ENCODE data around the gene FXYD2. TPM values are rescaled to one million over a fixed set of nuclear protein-coding genes. Genes with fewer than 3 reads are reported as not detected.
A peak's percentile ranks its signal among the peaks of the same experiment; 100 is the strongest.

FXYD2 gene
- total RNA-seq, 2 donors from 2014 or later = 2.4 to 3.7 TPM

DNA sequence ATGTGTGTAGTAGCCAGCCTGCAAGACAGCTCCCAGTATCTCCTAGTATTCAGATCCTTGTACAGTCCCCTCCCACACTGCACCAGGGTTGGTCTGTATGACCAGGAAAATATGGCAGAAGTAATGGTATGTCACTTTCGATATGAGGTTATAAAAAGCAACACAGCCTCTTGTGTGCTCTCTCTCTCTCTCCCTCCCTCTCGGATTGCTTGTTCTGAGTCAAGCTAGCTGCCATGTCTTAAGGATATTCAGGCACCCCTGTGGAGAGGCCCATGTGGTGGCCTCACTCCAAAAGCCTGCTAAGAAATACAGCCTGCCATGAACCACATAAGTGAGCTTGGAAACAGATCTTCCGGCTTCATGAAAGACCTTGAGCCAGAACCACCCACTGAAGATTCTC lies 26.6 kb upstream of the FXYD2 start:
- ATAC-seq (replicated peaks in 1 of 2) (no peak), DNase-seq (no peak)
- H3K27ac Mint-ChIP-seq = no peak overlapping the region
- H3K9me3 Mint-ChIP-seq = peaks cover 7 to 8% of the 10 kb centered on the region in 2 donors
- H3K27me3 Mint-ChIP-seq (ENCODE audit: low read depth) = no peaks in the 10 kb centered on the region
- peaks cover 9% of the 10 kb centered on the region for H3K4me1 Mint-ChIP-seq (ENCODE audit: low read depth)
- H3K36me3 Mint-ChIP-seq (ENCODE audit: insufficient read depth in 2 of 2) = peaks cover 6 to 7% of the 10 kb centered on the region in 2 donors
- H3K4me3 Mint-ChIP-seq = no peak overlapping the region

DNA sequence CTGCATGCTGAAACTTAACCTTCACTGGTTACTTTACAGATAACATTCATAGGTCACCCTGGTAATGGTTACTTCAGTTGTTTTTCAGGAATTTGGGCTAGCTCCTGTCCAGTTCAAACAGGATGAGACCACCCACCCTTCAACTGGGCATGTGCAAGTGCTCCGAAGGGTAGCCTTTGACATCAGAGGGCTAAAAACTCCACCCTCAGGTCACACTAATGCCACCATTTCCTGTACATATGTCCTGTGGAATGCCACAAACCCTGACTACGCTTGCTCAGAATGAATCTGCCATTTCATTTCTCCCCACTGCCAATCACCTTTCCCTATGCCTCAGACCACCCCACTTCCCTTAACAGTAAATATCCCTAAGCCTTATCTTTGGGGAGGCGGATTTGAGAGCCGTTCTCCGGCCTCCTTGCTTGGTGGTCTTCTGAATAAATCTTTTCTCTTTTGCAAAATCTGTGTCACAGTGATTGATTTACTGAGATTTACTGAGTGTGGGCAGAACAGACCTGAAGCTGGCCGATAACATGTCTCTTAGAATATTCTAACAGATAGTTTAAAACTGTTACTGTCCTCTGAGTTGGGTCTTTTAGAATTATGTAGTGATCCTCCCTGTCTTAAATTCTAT lies 25.4 kb upstream of the FXYD2 start:
- H3K27ac Mint-ChIP-seq = no peak overlapping the region
- ATAC-seq (replicated peaks in 1 of 2) (peak in 1 of 2 donors; percentile 39), DNase-seq (no peak)
- H3K4me3 Mint-ChIP-seq = no peak overlapping the region
- peaks cover 7 to 8% of the 10 kb centered on the region in 2 donors for H3K9me3 Mint-ChIP-seq
- no peaks in the 10 kb centered on the region for H3K27me3 Mint-ChIP-seq (ENCODE audit: low read depth)
- peaks cover 9% of the 10 kb centered on the region for H3K4me1 Mint-ChIP-seq (ENCODE audit: low read depth)
- H3K36me3 Mint-ChIP-seq (ENCODE audit: insufficient read depth in 2 of 2) = peaks cover 6 to 7% of the 10 kb centered on the region in 2 donors

DNA sequence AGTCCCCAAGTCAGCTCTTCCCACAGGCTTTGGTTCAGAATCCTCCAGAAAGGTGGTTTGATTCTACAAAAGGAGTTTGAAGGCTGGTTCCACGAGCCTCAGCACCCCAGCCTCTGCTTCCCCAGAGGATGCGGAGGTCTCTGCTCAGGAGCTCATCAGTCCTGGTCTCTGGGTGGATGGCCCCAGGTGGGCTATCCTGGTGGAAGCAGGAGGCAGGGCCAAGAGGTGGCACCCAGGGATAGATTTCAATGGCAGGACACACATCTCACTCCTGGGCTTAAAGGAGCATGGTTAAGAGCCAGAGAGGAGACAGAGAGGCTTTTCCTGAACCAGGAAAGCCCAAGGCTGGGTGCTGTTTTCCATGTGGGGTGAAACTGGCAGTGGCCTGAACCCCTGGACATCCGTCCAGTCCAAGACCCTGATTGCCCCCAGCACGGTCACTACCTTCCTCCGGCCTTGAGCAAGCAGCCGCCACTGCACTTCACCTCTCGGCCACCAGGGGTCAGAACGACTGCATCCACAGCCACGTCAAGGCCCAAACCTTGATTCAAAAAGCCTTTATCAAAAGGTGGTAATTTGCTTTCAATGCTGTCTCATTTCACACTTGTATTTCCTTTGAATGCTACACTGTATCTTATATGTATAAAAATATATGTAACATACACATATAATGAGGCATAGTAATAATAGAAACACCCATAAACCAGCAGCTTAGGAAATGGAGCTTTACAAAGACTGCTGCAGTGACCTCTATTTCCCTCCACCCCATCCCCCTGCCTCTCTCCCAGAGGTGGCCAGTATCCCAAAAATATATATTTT lies 19.3 kb upstream of the FXYD2 start:
- Mint-ChIP-seq H3K36me3 (ENCODE audit: insufficient read depth in 2 of 2) (no peaks in the 10 kb centered on the region), H3K9me3 (no peaks in the 10 kb centered on the region), H3K27ac (no peak overlapping the region), H3K27me3 (ENCODE audit: low read depth) (no peaks in the 10 kb centered on the region), H3K4me3 (no peak overlapping the region), H3K4me1 (ENCODE audit: low read depth) (no peaks in the 10 kb centered on the region)
- peak; percentile 77 to 89 for ATAC-seq (replicated peaks in 1 of 2)
- DNase-seq = peak; percentile 80 to 88

DNA sequence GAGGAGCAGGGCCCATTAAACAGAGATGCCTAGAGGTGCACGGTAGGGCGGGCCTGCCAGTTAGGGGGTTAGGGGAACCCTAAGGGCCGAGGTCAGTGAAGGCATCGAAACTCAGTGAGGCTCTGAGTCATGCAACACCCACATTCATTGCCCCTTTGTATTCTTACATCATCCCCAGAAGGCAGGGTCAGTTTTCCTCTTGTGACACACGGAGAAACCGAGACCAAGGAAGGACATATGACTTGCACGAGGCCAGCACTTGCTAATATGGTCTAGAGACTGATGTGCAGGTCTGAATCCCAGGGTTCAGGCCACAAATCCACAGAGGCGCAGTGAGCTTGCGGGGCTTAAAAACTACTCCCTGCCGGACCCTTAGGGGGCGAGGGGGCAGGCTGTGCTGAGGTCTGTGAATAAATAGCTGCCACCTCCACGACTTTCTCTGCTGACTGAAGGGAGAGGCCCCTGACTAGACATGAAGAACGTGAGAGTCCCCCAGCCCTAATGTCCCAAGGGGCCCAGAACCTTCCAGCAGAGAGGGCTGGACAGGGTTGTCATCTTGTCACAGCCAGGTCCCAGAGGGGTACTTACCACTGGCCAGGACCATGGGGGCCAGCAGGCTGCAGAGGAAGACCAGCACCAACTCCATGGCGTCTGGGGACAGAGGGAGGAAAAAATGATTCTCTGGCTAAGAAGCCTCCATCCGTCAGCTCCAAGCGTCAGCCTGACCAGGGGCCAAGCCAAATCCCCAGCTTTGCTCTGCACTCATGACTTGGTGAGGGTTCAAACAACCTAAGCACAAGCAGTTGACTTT lies 17.8 kb upstream of the FXYD2 start:
- Mint-ChIP-seq H3K4me3 (no peak overlapping the region), H3K27me3 (ENCODE audit: low read depth) (no peaks in the 10 kb centered on the region), H3K27ac (no peak overlapping the region), H3K9me3 (no peaks in the 10 kb centered on the region), H3K36me3 (ENCODE audit: insufficient read depth in 2 of 2) (no peaks in the 10 kb centered on the region), H3K4me1 (ENCODE audit: low read depth) (no peaks in the 10 kb centered on the region)
- ATAC-seq (replicated peaks in 1 of 2) = no peak
- DNase-seq = no peak

DNA sequence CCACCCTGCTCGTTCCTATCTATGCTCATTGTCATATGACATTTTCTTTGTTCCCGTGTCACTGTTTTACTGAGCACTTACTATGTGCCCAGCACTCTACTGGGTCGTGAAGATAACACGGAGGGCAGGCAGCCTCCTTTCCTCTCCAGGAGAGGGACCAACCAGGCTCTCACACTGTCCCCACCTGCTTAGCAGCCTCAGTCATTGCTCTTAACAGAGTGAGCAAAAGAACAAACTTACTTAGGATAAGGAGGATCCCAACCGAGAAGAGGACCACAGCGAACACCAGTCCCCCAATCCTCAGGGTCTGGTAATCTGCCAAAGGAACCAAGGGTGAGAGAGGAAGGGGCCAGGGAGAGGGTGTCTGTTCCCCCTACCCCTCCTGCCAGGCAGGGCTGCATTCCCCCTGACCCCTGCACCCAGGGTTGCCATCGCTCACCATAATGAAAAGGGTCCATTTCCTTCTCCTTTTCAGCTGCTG lies 17.0 kb upstream of the FXYD2 start:
- H3K4me1 Mint-ChIP-seq (ENCODE audit: low read depth) = no peaks in the 10 kb centered on the region
- H3K4me3 Mint-ChIP-seq = no peak overlapping the region
- DNase-seq = no peak
- no peaks in the 10 kb centered on the region for H3K27me3 Mint-ChIP-seq (ENCODE audit: low read depth)
- ATAC-seq (replicated peaks in 1 of 2) = no peak
- H3K9me3 Mint-ChIP-seq = no peaks in the 10 kb centered on the region
- no peaks in the 10 kb centered on the region for H3K36me3 Mint-ChIP-seq (ENCODE audit: insufficient read depth in 2 of 2)
- no peak overlapping the region for H3K27ac Mint-ChIP-seq

DNA sequence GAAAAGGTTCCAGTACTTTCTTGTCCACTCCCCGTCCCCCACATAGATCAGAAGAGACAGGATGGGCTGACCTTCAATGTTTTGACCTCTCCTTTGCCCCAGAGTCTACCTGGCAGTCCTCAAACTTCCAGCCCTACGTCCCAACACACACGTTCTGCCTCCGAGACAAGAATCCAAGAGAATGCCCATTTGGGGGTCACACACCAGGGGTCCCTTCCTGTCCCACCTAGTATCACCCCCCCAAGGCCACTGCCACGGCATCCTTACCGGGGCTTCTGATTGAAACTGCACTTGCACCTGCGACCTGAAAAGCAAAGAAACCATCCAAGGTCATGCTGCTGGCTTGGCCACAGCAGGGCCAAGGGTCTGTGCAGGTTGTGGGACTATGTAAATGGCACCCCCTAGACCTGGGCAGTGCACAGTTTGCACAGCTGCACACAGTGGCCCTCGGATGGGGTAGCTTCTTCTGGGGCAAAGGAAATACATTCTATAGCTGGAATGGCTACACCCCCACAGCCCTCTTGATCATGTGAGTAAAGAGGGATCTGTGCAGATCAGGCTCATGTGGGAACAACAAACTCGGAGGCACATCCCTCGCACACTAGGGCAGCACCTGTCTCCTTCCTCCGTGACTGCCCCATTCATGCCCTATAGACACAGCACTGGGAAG lies 16.5 kb upstream of the FXYD2 start:
- DNase-seq (no peak), ATAC-seq (replicated peaks in 1 of 2) (no peak)
- H3K9me3 Mint-ChIP-seq = no peaks in the 10 kb centered on the region
- no peaks in the 10 kb centered on the region for H3K36me3 Mint-ChIP-seq (ENCODE audit: insufficient read depth in 2 of 2)
- H3K27ac Mint-ChIP-seq = no peak overlapping the region
- no peaks in the 10 kb centered on the region for H3K27me3 Mint-ChIP-seq (ENCODE audit: low read depth)
- no peak overlapping the region for H3K4me3 Mint-ChIP-seq
- no peaks in the 10 kb centered on the region for H3K4me1 Mint-ChIP-seq (ENCODE audit: low read depth)

DNA sequence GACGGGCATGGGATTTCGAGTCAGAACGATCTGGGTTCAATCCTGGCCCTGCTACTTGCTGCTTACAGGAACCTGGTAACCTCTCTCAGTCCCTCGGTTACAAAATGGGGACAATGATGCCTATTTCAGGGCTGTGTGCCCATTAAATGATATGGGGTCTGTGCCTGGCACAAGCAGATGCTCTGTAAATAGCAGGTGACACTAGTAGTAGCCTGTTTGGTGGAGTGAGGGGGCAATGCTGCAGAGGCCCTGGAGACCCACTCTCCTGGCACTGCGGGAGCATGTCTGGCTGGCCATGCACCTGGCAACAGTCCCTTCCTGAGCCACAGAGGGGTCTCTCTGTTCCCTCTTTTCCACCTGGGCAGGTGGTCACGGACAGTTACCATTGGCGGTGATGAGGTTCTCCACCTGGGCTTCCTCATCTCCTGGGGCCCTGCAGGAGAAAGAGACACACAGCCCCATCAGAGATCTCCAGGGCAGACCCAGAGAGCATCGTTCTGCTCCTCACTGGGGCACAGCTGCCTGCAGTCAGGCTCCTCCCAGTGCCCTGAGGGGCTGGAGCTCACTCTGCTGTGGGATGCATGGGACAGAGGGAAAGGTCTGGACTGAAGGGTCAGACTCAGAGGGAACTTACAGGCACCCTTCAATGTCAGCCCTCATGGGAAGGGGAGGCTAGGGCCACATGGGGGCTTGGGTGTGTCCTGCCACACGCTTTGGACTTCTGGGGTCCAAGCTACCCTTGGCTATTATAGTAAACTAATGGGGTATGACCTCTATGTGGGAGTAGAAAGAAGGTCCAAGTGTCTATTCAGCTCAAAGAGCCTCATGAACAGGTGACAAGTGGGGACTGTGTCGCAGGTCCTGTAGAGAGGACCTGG lies 15.6 kb upstream of the FXYD2 start:
- no peak overlapping the region for H3K27ac Mint-ChIP-seq
- no peaks in the 10 kb centered on the region for H3K4me1 Mint-ChIP-seq (ENCODE audit: low read depth)
- no peak overlapping the region for H3K4me3 Mint-ChIP-seq
- no peaks in the 10 kb centered on the region for H3K27me3 Mint-ChIP-seq (ENCODE audit: low read depth)
- no peaks in the 10 kb centered on the region for H3K36me3 Mint-ChIP-seq (ENCODE audit: insufficient read depth in 2 of 2)
- ATAC-seq (replicated peaks in 1 of 2) = no peak
- no peaks in the 10 kb centered on the region for H3K9me3 Mint-ChIP-seq
- DNase-seq = no peak

DNA sequence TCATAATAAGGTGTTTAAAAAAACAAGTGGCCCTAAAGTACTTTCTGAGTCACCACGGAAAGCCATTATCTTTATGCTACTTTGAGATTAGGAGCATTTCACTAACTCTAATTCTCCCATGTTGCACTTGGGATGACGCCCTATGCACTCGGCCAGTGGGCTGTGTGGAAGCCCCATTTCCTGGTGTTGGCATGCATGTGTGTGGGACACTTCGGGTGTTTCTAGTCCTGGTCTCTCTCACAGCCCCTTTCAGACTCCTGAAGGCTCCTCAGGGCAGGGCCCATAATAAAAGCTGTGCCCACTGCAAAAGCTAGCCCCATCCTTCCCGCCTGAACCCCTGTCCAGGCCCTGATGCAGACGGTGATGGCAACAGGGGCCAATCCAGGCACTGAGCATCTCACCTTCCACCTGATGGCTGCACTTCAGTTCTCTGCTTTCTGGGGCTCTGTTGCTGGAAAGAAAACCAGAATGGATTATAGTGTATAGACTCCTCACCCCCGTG lies 14.9 kb upstream of the FXYD2 start:
- H3K27ac Mint-ChIP-seq = no peak overlapping the region
- DNase-seq = no peak
- no peaks in the 10 kb centered on the region for H3K9me3 Mint-ChIP-seq

DNA sequence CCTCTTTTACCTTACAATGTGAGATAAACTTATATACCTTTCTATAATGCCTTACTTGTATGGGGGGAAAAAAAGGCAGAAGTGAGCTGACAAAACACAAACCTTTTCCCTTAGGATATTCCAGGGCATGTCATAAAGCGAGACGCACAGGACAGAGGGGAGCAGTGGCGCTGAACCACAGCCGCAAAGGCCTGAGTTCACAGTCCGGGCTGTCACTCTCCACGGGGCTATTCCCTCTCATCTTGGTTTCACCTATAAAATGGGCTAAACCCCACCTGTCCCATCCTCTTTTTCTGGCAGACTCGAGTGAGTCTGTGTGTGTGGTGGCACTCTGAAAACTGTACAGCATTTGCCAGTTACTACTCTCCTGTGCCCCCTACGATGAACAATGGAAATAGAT lies 14.4 kb upstream of the FXYD2 start:
- H3K9me3 Mint-ChIP-seq = no peaks in the 10 kb centered on the region
- DNase-seq = no peak
- no peak for ATAC-seq (replicated peaks in 1 of 2)
- no peak overlapping the region for H3K4me3 Mint-ChIP-seq
- H3K36me3 Mint-ChIP-seq (ENCODE audit: insufficient read depth in 2 of 2) = no peaks in the 10 kb centered on the region
- no peaks in the 10 kb centered on the region for H3K27me3 Mint-ChIP-seq (ENCODE audit: low read depth)
- H3K4me1 Mint-ChIP-seq (ENCODE audit: low read depth) = no peaks in the 10 kb centered on the region
- no peak overlapping the region for H3K27ac Mint-ChIP-seq

More for the DNA sequence above, 14.9 kb upstream of the FXYD2 start:
- Mint-ChIP-seq H3K4me1 (ENCODE audit: low read depth) (no peaks in the 10 kb centered on the region), H3K4me3 (no peak overlapping the region), H3K36me3 (ENCODE audit: insufficient read depth in 2 of 2) (no peaks in the 10 kb centered on the region), H3K27me3 (ENCODE audit: low read depth) (no peaks in the 10 kb centered on the region)
- ATAC-seq (replicated peaks in 1 of 2) = no peak

DNA sequence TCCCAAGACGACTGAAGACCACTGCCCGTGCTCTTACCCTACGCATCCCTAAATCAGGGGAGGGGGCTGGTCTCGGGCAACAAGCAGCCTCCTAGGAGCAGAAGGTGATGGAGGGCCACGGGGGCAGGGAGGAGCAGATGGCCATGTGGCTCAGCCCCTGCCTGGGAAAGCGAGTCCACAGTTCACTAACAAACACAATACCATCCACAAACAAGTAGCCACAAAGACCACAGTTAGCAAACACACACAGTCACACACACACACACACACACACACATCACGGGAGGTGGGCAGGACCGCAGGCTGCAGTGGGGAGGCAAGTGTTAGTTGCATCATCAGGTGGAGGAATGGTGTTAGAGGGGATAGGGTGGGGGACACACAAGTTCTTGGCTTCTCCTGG lies 13.2 kb upstream of the FXYD2 start:
- H3K4me3 Mint-ChIP-seq = no peak overlapping the region
- DNase-seq = no peak
- ATAC-seq (replicated peaks in 1 of 2) = peak in 1 of 2 donors; percentile 23
- no peaks in the 10 kb centered on the region for H3K9me3 Mint-ChIP-seq
- no peak overlapping the region for H3K27ac Mint-ChIP-seq
- H3K27me3 Mint-ChIP-seq (ENCODE audit: low read depth) = no peaks in the 10 kb centered on the region
- H3K4me1 Mint-ChIP-seq (ENCODE audit: low read depth) = no peaks in the 10 kb centered on the region
- H3K36me3 Mint-ChIP-seq (ENCODE audit: insufficient read depth in 2 of 2) = no peaks in the 10 kb centered on the region

DNA sequence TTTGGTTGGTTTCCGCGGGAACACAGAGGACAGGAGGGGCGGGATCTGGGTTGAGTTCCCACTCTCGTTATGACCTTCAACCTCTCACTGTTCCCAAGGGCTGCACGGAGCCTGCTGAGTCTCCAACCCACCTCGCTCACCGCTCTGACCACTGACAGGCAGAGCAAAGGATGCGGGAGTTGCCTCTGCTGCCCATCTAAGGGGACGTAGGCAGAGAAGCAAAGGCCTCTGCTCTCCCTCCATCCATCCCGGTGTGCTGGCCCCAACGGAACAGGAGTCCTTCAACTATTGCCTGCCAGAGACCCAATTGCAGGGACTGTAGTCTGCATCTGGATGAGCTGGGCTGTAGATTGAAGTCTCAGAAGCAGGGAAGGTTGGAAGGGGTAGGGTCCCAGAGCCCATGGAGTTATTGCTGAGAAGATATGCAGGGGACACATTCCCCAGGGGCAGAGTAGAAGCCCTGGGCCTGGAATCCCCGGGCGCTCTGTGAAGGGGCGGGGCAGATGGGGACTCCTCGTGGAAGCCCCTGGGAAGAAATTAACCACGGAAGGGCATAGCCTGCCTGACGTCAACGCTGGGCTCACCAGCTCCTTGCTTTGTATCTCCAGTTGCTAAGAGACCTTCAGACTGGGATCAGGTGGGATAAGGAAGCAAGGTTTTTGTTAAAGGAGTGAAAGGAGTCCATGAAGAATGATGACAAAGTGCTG lies 12.7 kb upstream of the FXYD2 start:
- Mint-ChIP-seq H3K9me3 (no peaks in the 10 kb centered on the region), H3K4me1 (ENCODE audit: low read depth) (no peaks in the 10 kb centered on the region), H3K36me3 (ENCODE audit: insufficient read depth in 2 of 2) (no peaks in the 10 kb centered on the region), H3K4me3 (no peak overlapping the region), H3K27ac (no peak overlapping the region), H3K27me3 (ENCODE audit: low read depth) (no peaks in the 10 kb centered on the region)
- DNase-seq (no peak), ATAC-seq (replicated peaks in 1 of 2) (no peak)
